K562 (cell line): Measurements from ENCODE around the gene ENDOG. TPM values are rescaled to one million over a fixed set of nuclear protein-coding genes. Genes with fewer than 3 reads are reported as not detected.

Experiments used
- GABPB2 ChIP-seq: fragments of 250-450 bp; sonication (Bioruptor Pico); conservative IDR thresholded peaks from 2 replicates; pipeline ENCODE4 v1.5.1; 2021; ENCODE audit warnings: mild to moderate bottlenecking
- GATA2 ChIP-seq: sonication (generic); formaldehyde crosslinking; IDR thresholded peaks from 2 replicates; pipeline ENCODE4 v1.4.0; 2020; ENCODE audit warnings: mild to moderate bottlenecking, missing genetic modification reagents
- KDM5B ChIP-seq: fragments of 200-600 bp; sonication (generic); IDR thresholded peaks from 2 replicates; pipeline ENCODE4 v1.6.1; 2012; ENCODE audit warnings: low read depth, mild to moderate bottlenecking, moderate library complexity, low read length, control low read depth, inconsistent platforms; ENCODE audit not compliant: insufficient replicate concordance
- NFIX ChIP-seq: fragments of 250-450 bp; sonication (Bioruptor Pico); IDR thresholded peaks from 2 replicates; pipeline ENCODE4 v1.4.0; 2020; ENCODE audit warnings: low read depth, mild to moderate bottlenecking, moderate library complexity
- POLR3A ChIP-seq: IDR thresholded peaks from 2 replicates; pipeline ENCODE4 v1.6.1; 2011; ENCODE audit warnings: borderline replicate concordance, mild to moderate bottlenecking, moderate library complexity; ENCODE audit not compliant: insufficient read length, insufficient read depth; ENCODE audit errors: extremely low read depth
- PRPF4 ChIP-seq: fragments of 200-400 bp; formaldehyde crosslinking; IDR thresholded peaks from one replicate; pipeline ENCODE4 v1.6.1; 2017; ENCODE audit warnings: low read length, low read depth, mild to moderate bottlenecking; ENCODE audit not compliant: insufficient read depth, poor library complexity, severe bottlenecking
- RBM17 ChIP-seq: fragments of 200-400 bp; formaldehyde crosslinking; IDR thresholded peaks from 2 replicates; pipeline ENCODE4 v1.6.1; 2017; ENCODE audit warnings: low read depth, mild to moderate bottlenecking, low read length, borderline replicate concordance
- SMARCA4 ChIP-seq: fragments of 450-650 bp; IDR thresholded peaks from 2 replicates; pipeline ENCODE4 v1.6.1; 2016
- SRSF1 ChIP-seq: fragments of 200-400 bp; formaldehyde crosslinking; IDR thresholded peaks from 2 replicates; pipeline ENCODE4 v1.6.1; 2017; ENCODE audit warnings: mild to moderate bottlenecking, low read depth, low read length, moderate library complexity
- SUPT5H ChIP-seq: fragments of 450-650 bp; IDR thresholded peaks from 2 replicates; pipeline ENCODE4 v1.6.1; 2016
- ZNF140 ChIP-seq: fragments of 250-450 bp; sonication (Bioruptor Pico); IDR thresholded peaks from 2 replicates; pipeline ENCODE4 v1.8.0; 2021; ENCODE audit warnings: moderate library complexity, mild to moderate bottlenecking, inconsistent platforms
- polyA plus RNA-seq, 8 experiments: library from polyadenylated mRNA; depleted of rRNA in 4 of 8; stranded (reverse) in 5 of 8; unstranded in 3 of 8; fragments of >200 nt; fragmentation: Nextera tagmentation in 2 of 8; fragmentation: Illumina TruSeq in 1 of 8; extraction: Ambion mirVana in 2 of 8; extraction: Trizol in 1 of 8; gene quantifications; 2 replicates each; pipeline versions ENCODE4 v1.2.1 to v1.2.3, GENCODE V29; 2011 to 2014; ENCODE audit warnings: inconsistent platforms in 1 of 8, missing spikeins in 1 of 8
- total RNA-seq, 7 experiments: library from RNA; depleted of rRNA in 6 of 7; stranded (reverse); fragments of >200 nt in 6 of 7; fragmentation: Illumina TruSeq in 2 of 7; extraction: Trizol in 2 of 7; gene quantifications; 2 replicates each; pipeline versions ENCODE4 v1.2.1 to v1.2.3, GENCODE V29; 2011 to 2021; ENCODE audit warnings: low replicate concordance in 1 of 7
- TF ChIP-seq, protein P1 (sequence below): fragments of 450-650 bp; formaldehyde crosslinking; IDR thresholded peaks from 2 replicates; pipeline ENCODE4 v1.4.0; 2020; ENCODE audit warnings: mild to moderate bottlenecking, mixed read lengths
- TF ChIP-seq, protein P2 (sequence below): sonication (generic); formaldehyde crosslinking; IDR thresholded peaks from 2 replicates; pipeline ENCODE4 v1.8.1; 2023; ENCODE audit warnings: mild to moderate bottlenecking, missing genetic modification reagents
- TF ChIP-seq, protein P3 (sequence below): sonication (generic); formaldehyde crosslinking; IDR thresholded peaks from 2 replicates; pipeline ENCODE4 v1.8.0; 2022; ENCODE audit warnings: missing genetic modification reagents, mild to moderate bottlenecking, borderline replicate concordance
- TF ChIP-seq, protein P4 (sequence below): fragments of 450-650 bp; IDR thresholded peaks from 2 replicates; pipeline ENCODE4 v1.6.1; 2016; ENCODE audit warnings: low read depth

Gene ENDOG
- total and polyA plus RNA-seq, 9 of the 15 experiments (the other 6 are each of a cell fraction or from before 2014, with no cell fraction given), result 1.2 to 91.0 (median 25.5) TPM

DNA sequence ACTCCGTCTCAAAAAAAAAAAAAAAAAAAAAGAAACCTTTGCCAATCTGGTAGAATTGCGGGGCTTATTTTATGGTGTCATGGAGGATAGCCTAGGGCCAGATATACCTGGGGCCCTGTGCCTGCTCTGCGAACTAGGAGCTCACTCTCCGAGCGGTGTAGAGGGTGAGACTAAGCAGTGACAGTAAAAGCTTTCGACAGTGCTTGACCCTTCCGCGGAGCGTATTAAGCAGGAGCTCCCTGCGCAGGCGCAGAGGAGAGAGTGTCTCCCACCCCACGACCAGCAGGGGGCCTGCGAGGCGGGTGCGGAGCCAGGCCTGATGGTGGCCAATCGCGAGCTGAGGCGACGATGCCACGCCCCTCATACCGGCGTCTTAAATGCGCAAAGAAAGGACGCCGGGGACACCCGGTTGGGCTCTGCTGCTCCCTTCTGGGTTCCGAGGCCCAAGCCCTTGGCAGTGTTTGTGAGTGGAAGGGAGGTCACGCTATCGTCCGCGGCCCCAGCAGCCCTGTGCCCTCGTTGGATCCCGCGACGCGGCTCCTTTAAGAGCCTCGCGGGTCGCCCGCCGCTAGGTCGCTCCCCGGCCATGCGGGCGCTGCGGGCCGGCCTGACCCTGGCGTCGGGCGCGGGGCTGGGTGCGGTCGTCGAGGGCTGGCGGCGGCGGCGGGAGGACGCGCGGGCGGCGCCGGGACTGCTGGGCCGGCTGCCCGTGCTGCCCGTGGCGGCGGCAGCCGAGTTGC lies at the start of gene ENDOG (continued):
- TF ChIP-seq, protein P1, sequence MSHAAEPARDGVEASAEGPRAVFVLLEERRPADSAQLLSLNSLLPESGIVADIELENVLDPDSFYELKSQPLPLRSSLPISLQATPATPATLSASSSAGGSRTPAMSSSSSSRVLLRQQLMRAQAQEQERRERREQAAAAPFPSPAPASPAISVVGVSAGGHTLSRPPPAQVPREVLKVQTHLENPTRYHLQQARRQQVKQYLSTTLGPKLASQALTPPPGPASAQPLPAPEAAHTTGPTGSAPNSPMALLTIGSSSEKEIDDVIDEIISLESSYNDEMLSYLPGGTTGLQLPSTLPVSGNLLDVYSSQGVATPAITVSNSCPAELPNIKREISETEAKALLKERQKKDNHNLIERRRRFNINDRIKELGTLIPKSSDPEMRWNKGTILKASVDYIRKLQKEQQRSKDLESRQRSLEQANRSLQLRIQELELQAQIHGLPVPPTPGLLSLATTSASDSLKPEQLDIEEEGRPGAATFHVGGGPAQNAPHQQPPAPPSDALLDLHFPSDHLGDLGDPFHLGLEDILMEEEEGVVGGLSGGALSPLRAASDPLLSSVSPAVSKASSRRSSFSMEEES (CRISPR knock-in tag), result no peak
- TF ChIP-seq GABPB2 (CRISPR knock-in tag) (no peak), ZNF140 (CRISPR knock-in tag) (no peak), POLR3A (no peak), KDM5B (peak; percentile 98), SMARCA4 (no peak), GATA2 (no peak), SRSF1 (no peak), PRPF4 (peak; percentile 14), NFIX (CRISPR knock-in tag) (no peak), SUPT5H (peak; percentile 88), RBM17 (no peak)
- TF ChIP-seq, protein P2, sequence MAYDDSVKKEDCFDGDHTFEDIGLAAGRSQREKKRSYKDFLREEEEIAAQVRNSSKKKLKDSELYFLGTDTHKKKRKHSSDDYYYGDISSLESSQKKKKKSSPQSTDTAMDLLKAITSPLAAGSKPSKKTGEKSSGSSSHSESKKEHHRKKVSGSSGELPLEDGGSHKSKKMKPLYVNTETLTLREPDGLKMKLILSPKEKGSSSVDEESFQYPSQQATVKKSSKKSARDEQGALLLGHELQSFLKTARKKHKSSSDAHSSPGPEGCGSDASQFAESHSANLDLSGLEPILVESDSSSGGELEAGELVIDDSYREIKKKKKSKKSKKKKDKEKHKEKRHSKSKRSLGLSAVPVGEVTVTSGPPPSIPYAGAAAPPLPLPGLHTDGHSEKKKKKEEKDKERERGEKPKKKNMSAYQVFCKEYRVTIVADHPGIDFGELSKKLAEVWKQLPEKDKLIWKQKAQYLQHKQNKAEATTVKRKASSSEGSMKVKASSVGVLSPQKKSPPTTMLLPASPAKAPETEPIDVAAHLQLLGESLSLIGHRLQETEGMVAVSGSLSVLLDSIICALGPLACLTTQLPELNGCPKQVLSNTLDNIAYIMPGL (CRISPR knock-in tag), result peak; percentile 63; the same call in 1 of the 2 replicates
- TF ChIP-seq, protein P3, sequence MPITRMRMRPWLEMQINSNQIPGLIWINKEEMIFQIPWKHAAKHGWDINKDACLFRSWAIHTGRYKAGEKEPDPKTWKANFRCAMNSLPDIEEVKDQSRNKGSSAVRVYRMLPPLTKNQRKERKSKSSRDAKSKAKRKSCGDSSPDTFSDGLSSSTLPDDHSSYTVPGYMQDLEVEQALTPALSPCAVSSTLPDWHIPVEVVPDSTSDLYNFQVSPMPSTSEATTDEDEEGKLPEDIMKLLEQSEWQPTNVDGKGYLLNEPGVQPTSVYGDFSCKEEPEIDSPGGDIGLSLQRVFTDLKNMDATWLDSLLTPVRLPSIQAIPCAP (CRISPR knock-in tag), result no peak
- TF ChIP-seq, protein P4, sequence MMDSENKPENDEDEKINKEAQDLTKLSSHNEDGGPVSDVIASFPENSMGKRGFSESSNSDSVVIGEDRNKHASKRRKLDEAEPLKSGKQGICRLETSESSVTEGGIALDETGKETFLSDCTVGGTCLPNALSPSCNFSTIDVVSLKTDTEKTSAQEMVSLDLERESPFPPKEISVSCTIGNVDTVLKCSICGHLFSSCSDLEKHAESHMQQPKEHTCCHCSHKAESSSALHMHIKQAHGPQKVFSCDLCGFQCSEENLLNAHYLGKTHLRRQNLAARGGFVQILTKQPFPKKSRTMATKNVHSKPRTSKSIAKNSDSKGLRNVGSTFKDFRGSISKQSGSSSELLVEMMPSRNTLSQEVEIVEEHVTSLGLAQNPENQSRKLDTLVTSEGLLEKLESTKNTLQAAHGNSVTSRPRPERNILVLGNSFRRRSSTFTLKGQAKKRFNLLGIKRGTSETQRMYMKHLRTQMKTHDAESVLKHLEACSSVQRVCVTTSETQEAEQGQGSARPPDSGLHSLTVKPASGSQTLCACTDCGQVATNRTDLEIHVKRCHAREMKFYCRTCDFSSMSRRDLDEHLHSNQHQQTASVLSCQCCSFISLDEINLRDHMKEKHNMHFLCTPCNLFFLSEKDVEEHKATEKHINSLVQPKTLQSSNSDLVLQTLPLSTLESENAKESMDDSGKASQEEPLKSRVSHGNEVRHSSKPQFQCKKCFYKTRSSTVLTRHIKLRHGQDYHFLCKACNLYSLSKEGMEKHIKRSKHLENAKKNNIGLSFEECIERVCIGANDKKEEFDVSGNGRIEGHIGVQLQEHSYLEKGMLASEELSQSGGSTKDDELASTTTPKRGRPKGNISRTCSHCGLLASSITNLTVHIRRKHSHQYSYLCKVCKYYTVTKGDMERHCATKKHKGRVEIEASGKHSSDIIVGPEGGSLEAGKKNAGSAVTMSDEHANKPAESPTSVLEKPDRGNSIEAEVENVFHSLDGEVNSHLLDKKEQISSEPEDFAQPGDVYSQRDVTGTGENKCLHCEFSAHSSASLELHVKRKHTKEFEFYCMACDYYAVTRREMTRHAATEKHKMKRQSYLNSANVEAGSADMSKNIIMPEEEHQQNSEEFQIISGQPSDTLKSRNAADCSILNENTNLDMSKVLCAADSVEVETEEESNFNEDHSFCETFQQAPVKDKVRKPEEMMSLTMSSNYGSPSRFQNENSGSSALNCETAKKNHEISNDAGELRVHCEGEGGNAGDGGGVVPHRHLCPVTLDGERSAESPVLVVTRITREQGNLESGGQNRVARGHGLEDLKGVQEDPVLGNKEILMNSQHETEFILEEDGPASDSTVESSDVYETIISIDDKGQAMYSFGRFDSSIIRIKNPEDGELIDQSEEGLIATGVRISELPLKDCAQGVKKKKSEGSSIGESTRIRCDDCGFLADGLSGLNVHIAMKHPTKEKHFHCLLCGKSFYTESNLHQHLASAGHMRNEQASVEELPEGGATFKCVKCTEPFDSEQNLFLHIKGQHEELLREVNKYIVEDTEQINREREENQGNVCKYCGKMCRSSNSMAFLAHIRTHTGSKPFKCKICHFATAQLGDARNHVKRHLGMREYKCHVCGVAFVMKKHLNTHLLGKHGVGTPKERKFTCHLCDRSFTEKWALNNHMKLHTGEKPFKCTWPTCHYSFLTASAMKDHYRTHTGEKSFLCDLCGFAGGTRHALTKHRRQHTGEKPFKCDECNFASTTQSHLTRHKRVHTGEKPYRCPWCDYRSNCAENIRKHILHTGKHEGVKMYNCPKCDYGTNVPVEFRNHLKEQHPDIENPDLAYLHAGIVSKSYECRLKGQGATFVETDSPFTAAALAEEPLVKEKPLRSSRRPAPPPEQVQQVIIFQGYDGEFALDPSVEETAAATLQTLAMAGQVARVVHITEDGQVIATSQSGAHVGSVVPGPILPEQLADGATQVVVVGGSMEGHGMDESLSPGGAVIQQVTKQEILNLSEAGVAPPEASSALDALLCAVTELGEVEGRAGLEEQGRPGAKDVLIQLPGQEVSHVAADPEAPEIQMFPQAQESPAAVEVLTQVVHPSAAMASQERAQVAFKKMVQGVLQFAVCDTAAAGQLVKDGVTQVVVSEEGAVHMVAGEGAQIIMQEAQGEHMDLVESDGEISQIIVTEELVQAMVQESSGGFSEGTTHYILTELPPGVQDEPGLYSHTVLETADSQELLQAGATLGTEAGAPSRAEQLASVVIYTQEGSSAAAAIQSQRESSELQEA, result no peak
